T follicular helper cell (primary cell): Measurements from ENCODE around the gene EEF2KMT.
"Not testable (repeated sequence)": the region's sequence is repeated elsewhere in the genome, so short reads cannot be mapped to it uniquely, and the experiment has no call there.

ENCODE experiments used
- DNase-seq: peaks from one replicate; pipeline ENCODE4 v3.0.0-alpha.2; 2020; ENCODE audit warnings: low read depth

Gene EEF2KMT

GRCh38 chr16:5070431-5071186 lies 27.0 kb downstream of the EEF2KMT start:
- DNase-seq: no peak

GRCh38 chr16:5069854-5070253 lies 27.7 kb downstream of the EEF2KMT start:
- DNase-seq: no peak

GRCh38 chr16:5069048-5069447 lies 28.5 kb downstream of the EEF2KMT start:
- DNase-seq: no peak

- DNase-seq: no peak
Measured at GRCh38 chr16:5066511-5066910, 31.1 kb downstream of the EEF2KMT start.

GRCh38 chr16:5065813-5066212 lies 31.8 kb downstream of the EEF2KMT start, which contains the start of gene C16orf89:
C16orf89 (minus strand) TSS chr16:5065956; CDS start chr16:5065908, 48 bp downstream.
- DNase-seq: no peak

- no peak for DNase-seq
Measured at GRCh38 chr16:5065326-5065725, 32.3 kb downstream of the EEF2KMT start.

GRCh38 chr16:5064915-5065314 lies 32.7 kb downstream of the EEF2KMT start:
- DNase-seq: no peak

- DNase-seq: no peak
Measured at GRCh38 chr16:5062790-5063765, 34.5 kb downstream of the EEF2KMT start.

- DNase-seq: no peak
Measured at GRCh38 chr16:5062051-5062450, 35.5 kb downstream of the EEF2KMT start.

GRCh38 chr16:5060073-5060641 lies 37.4 kb downstream of the EEF2KMT start:
- no peak for DNase-seq

GRCh38 chr16:5059386-5060072 lies 38.1 kb downstream of the EEF2KMT start:
- no peak for DNase-seq

GRCh38 chr16:5058476-5058875 lies 39.1 kb downstream of the EEF2KMT start:
- no peak for DNase-seq

GRCh38 chr16:5056352-5056751 lies 41.2 kb downstream of the EEF2KMT start:
- peak; percentile 4 for DNase-seq

- DNase-seq: no peak
Measured at GRCh38 chr16:5054876-5055865, 42.4 kb downstream of the EEF2KMT start.

- DNase-seq: no peak
Measured at GRCh38 chr16:5046914-5047313, 50.7 kb downstream of the EEF2KMT start.

GRCh38 chr16:5045499-5046115 lies 52.0 kb downstream of the EEF2KMT start:
- DNase-seq: no peak

- not testable (repeated sequence) for DNase-seq
Measured at GRCh38 chr16:5044581-5044980, 53.0 kb downstream of the EEF2KMT start.

GRCh38 chr16:5044011-5044540 lies 53.5 kb downstream of the EEF2KMT start:
- no peak for DNase-seq

- no peak for DNase-seq
Measured at GRCh38 chr16:5042574-5043171, 54.9 kb downstream of the EEF2KMT start.
